DND-41 (cell line): ENCODE measurements around the gene FREM1.

Experiments used
- EZH2 ChIP-seq: IDR thresholded peaks from 3 replicates; pipeline ENCODE4 v1.6.1; 2012; ENCODE audit warnings: borderline replicate concordance, low read depth, mild to moderate bottlenecking, moderate library complexity, low read length, inconsistent platforms; ENCODE audit not compliant: severe bottlenecking
- TF ChIP-seq, protein P1 (sequence below): IDR thresholded peaks from 2 replicates; pipeline ENCODE4 v1.5.1; 2012; ENCODE audit warnings: borderline replicate concordance, low read length, moderate library complexity, mild to moderate bottlenecking; ENCODE audit not compliant: poor library complexity, severe bottlenecking; ENCODE audit errors: extremely low read depth

DNA sequence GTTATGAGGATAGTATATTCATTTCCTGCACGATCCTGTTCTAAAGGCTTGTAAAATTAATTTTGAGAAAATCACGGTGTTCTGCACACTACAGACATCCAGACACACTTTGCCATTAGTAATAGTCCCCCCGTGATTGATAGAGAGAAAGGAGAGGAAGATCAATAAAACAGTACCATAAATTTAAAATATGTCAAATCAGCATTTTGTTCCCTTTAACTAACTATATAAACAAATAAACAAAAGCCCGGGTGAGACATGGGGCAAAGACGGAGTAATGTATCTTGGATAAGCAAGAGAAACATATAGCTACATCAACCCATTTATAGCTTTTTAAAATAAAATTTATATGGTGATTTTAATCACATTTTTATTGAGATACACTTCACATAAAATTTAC, 177.1 kb downstream of the FREM1 start:
- TF ChIP-seq, protein P1, sequence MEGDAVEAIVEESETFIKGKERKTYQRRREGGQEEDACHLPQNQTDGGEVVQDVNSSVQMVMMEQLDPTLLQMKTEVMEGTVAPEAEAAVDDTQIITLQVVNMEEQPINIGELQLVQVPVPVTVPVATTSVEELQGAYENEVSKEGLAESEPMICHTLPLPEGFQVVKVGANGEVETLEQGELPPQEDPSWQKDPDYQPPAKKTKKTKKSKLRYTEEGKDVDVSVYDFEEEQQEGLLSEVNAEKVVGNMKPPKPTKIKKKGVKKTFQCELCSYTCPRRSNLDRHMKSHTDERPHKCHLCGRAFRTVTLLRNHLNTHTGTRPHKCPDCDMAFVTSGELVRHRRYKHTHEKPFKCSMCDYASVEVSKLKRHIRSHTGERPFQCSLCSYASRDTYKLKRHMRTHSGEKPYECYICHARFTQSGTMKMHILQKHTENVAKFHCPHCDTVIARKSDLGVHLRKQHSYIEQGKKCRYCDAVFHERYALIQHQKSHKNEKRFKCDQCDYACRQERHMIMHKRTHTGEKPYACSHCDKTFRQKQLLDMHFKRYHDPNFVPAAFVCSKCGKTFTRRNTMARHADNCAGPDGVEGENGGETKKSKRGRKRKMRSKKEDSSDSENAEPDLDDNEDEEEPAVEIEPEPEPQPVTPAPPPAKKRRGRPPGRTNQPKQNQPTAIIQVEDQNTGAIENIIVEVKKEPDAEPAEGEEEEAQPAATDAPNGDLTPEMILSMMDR, result no peak
- TF ChIP-seq EZH2, result no peak
